ENCODE measurements around the gene STARD10. TPM values are rescaled to one million over a fixed set of nuclear protein-coding genes. Genes with fewer than 3 reads are reported as not detected.

STARD10 gene
- total RNA-seq, 4 donors from 2014 or later: 42.2 to 83.1 (median 49.4) TPM

DNA sequence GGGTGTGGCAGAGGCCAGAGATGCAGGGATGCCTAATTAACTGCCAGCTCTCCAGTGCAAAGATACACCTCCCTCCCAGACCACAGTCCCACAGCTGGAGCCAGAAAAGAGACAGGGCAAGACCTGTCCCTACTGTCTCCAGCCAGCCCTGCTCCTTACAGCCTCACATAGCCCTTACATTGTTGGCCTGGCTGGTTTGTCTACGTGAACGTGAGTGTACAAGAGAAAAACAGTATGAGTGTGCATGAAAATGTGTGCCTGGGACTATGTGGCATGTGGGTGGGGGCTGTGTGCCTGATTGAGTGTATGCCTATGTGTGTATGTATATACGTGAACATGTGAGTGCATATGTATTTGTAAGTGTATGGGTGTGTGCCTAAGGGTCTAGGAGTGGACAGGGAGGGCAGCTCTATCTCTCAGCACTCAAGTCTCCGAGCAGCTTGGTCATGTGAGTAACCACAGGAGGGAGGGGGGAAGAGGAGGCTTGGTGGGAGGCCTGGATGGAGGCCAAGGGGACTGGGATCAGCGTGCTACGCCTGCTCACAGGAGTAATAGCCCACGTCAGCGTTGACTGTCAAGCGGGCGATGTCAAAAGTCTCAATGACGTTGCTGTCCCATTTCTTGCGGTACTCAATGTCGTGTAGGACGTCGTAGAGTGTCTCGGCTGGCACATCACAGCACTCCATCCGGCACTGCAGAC is 35.0 kb downstream of the STARD10 start:
- DNase-seq: no peak
- Histone ChIP-seq H3K9me3 (no peaks in the 10 kb centered on the region), H3K27me3 (no peaks in the 10 kb centered on the region), H3K4me1 (no peaks in the 10 kb centered on the region), H3K27ac (peak overlapping the region in 1 of 4 donors; percentile 5), H3K36me3 (peaks cover 0 to 56% (median 7%) of the 10 kb centered on the region in 3 donors), H3K4me3 (no peak overlapping the region)
- TF ChIP-seq POLR2A (IDR thresholded peaks at IDR 0.05): no peak
- TF ChIP-seq, protein P1, sequence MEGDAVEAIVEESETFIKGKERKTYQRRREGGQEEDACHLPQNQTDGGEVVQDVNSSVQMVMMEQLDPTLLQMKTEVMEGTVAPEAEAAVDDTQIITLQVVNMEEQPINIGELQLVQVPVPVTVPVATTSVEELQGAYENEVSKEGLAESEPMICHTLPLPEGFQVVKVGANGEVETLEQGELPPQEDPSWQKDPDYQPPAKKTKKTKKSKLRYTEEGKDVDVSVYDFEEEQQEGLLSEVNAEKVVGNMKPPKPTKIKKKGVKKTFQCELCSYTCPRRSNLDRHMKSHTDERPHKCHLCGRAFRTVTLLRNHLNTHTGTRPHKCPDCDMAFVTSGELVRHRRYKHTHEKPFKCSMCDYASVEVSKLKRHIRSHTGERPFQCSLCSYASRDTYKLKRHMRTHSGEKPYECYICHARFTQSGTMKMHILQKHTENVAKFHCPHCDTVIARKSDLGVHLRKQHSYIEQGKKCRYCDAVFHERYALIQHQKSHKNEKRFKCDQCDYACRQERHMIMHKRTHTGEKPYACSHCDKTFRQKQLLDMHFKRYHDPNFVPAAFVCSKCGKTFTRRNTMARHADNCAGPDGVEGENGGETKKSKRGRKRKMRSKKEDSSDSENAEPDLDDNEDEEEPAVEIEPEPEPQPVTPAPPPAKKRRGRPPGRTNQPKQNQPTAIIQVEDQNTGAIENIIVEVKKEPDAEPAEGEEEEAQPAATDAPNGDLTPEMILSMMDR (IDR thresholded peaks at IDR 0.05): no peak
- intact Hi-C loops (cut with DNase I): no loop called here
- WGBS, 2 donors: 73 to 83% methylated on average over 9 to 13 of the region's 17 CpGs

DNA sequence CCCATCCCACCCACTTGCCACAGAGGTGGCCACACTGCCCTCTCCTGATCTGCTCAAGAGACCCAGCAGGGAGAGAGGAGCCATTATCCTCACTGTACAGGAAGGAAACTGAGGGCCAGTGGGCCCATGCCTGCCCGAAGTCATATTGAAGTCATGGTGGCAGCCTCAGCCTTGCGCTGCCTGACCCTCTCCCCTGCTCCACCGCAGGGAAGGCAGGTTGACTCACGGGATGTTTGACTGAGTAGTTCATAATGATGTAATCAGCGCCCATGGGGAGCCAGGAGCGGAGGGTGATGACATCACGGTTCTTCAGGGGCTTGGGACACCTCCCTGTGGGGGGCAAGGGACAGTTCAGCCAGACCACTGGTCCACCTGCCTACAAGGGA is 35.5 kb downstream of the STARD10 start:
- H3K27ac ChIP-seq: peak overlapping the region in 1 of 4 donors; percentile 5
- 67% methylated on average over 1 of the region's 7 CpGs; no CpG with 5 or more reads in 1 of the 2 donors for WGBS, 2 donors
- no peak for DNase-seq
- TF ChIP-seq, protein P1 (IDR thresholded peaks at IDR 0.05): no peak
- no peak for TF ChIP-seq POLR2A (IDR thresholded peaks at IDR 0.05)
- H3K4me1 ChIP-seq: peaks cover 0 to 3% (median under 1%) of the 10 kb centered on the region in 3 donors
- H3K27me3 ChIP-seq: no peaks in the 10 kb centered on the region
- intact Hi-C loops (cut with DNase I): no loop called here
- peaks cover 0 to 56% (median 7%) of the 10 kb centered on the region in 3 donors for H3K36me3 ChIP-seq
- no peaks in the 10 kb centered on the region for H3K9me3 ChIP-seq
- no peak overlapping the region for H3K4me3 ChIP-seq

DNA sequence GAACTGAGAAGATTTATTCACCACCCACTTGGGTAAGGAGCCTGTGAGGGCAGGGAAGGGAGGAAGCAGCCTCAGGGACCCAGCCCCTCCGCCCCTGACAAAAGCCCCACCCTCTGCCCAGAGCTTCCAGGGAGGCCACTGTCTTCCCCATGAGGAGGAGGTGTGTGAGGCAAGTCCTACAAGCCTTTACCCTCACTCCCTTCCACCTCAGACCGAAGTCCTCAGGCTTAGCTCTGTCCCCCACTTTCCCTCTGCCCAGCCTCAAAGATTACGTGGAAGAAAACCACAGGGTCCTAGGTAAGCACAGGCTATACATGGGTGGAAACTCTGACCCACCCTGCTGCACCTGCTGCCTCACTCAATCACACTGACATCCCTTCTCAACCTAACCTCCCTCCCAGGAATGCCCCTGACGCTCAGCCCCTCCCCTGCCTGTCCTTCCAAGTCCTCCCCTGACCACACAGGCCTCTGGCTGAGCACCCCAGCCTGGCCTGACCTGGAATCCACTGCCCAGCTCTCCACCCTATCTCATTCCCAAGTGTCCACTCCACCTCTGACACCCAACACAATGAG is 38.0 kb downstream of the STARD10 start:
- no peak for DNase-seq
- Histone ChIP-seq H3K4me1 (peaks cover 19 to 28% (median 21%) of the 10 kb centered on the region in 3 donors), H3K36me3 (peaks cover 0 to 56% (median 7%) of the 10 kb centered on the region in 3 donors), H3K27ac (no peak overlapping the region), H3K4me3 (no peak overlapping the region), H3K9me3 (no peaks in the 10 kb centered on the region), H3K27me3 (no peaks in the 10 kb centered on the region)
- 66 to 87% methylated on average over 2 to 4 of the region's 4 CpGs for WGBS, 2 donors
- intact Hi-C loops (cut with DNase I): no loop called here
- no peak for TF ChIP-seq POLR2A (IDR thresholded peaks at IDR 0.05)

DNA sequence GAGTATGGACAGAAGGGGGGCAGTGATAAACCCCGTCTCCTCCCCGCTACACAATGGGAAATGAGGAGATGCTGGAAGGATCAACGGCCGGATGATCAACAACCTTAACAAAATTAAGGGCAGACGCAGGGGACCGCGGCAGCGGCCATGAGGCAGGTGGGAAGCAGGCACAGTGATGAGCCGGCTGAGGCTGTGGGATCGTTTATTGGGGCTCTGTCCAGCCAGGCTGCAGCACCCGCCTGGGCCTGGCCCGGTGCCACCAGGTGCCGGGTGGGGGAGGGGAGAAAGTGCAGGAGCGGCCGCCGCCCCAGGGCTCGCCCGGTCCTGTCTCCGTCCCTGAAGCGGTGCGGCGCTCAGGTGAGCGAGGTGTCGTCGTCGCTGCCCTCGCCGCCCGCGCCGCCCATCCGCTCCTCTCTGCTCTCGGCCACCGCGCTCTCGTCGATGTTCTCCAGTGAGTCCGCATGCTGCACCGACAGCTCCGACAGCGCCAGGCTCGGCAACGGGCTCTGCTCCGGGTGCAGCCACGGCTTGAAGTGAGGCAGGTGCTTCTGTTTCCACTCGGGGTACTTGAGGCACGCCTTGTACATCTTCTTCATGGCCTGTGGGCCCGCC is 39.2 kb downstream of the STARD10 start:
- no peak overlapping the region for H3K4me3 ChIP-seq
- H3K27me3 ChIP-seq: no peaks in the 10 kb centered on the region
- H3K27ac ChIP-seq: no peak overlapping the region
- no peaks in the 10 kb centered on the region for H3K9me3 ChIP-seq
- no peak for DNase-seq
- intact Hi-C loops (cut with DNase I): no loop called here
- TF ChIP-seq POLR2A (IDR thresholded peaks at IDR 0.05): no peak
- TF ChIP-seq, protein P1 (IDR thresholded peaks at IDR 0.05): no peak
- peaks cover 20 to 39% (median 21%) of the 10 kb centered on the region in 3 donors for H3K4me1 ChIP-seq
- peaks cover 0 to 56% (median 7%) of the 10 kb centered on the region in 3 donors for H3K36me3 ChIP-seq
- 86 to 94% methylated on average over 19 to 38 of the region's 48 CpGs for WGBS, 2 donors

DNA sequence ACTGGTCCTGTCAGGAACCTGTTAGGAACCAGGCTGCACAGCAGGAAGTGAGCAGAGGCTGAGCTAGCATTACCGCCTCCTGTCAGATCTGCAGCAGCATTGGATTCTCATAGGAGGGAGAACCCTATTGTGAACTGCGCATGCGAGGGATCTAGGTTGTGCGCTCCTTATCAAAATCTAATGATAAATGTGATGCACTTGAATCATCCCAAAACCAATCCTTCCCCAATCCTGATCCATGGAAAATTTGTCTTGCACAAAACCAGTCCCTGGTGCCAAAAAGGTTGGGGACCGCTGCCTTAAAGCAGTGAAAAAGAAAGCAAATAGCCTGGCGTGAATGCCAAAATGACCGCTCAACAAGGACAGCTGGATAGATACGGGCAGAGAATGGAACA is 39.7 kb downstream of the STARD10 start:
- Histone ChIP-seq H3K9me3 (no peaks in the 10 kb centered on the region), H3K4me3 (no peak overlapping the region), H3K4me1 (peaks cover 20 to 39% (median 21%) of the 10 kb centered on the region in 3 donors), H3K27me3 (no peaks in the 10 kb centered on the region), H3K27ac (no peak overlapping the region), H3K36me3 (peaks cover 0 to 53% (median 7%) of the 10 kb centered on the region in 3 donors)
- intact Hi-C loops (cut with DNase I): no loop called here
- DNase-seq: no peak
- TF ChIP-seq, protein P1 (IDR thresholded peaks at IDR 0.05): no peak
- no peak for TF ChIP-seq POLR2A (IDR thresholded peaks at IDR 0.05)
- WGBS, 2 donors: 93 to 97% methylated on average over 7 to 8 of the region's 8 CpGs

Measured in esophagus squamous epithelium (tissue), 5 donors.